Naive thymus-derived CD8-positive, alpha-beta T cell (primary cell): ENCODE data around the gene GOLGA8H. TPM values are rescaled to one million over a fixed set of nuclear protein-coding genes. Genes with fewer than 3 reads are reported as not detected.
A peak's percentile ranks its signal among the peaks of the same experiment; 100 is the strongest.
"Not testable (repeated sequence)": the region's sequence is repeated elsewhere in the genome, so short reads cannot be mapped to it uniquely, and the experiment has no call there.

Experiments used
- ATAC-seq, 2 donors: fragments of 150-1000 bp; cut with Tn5 transposase in 1 of 2; sonication (Bioruptor Pico), chemical (Tn5 transposase) in 1 of 2; 1 replicate in 1 of 2; 2 replicates in 1 of 2; pipeline ENCODE4 v1.10.0; 2021; ENCODE audit warnings: mild to moderate bottlenecking in 2 of 2, moderate library complexity in 2 of 2
- POLR2A ChIA-PET: fragments of 350-600 bp; sonication (Branson Sonifier 250); formaldehyde crosslinking; loops from one replicate; lab custom pipeline; 2021; ENCODE audit warnings: antibody characterized with exemption; lab: Charles Lee
- DNase-seq, 10 donors: peaks; one replicate each; pipeline versions ENCODE4 v3.0.0 to v3.0.0-alpha.2; 2020 to 2022
- H3K27ac Mint-ChIP-seq, 10 donors: one replicate each; pipeline ENCODE4 v1.8.0; 2020 to 2022; ENCODE audit warnings: mild to moderate bottlenecking in 10 of 10, mixed read lengths in 10 of 10, moderate library complexity in 4 of 10, inconsistent platforms in 1 of 10
- H3K27me3 Mint-ChIP-seq, 5 donors: one replicate each; pipeline ENCODE4 v1.8.0; 2021 to 2022; ENCODE audit warnings: mixed read lengths in 5 of 5
- H3K36me3 Mint-ChIP-seq, 3 donors: one replicate each; pipeline ENCODE4 v1.8.0; 2020 to 2022; ENCODE audit warnings: mixed read lengths in 3 of 3, mild to moderate bottlenecking in 2 of 3, inconsistent platforms in 1 of 3
- H3K4me1 Mint-ChIP-seq, 4 donors: one replicate each; pipeline ENCODE4 v1.8.0; 2021 to 2022; ENCODE audit warnings: mixed read lengths in 4 of 4
- H3K4me3 Mint-ChIP-seq, 10 donors: one replicate each; pipeline ENCODE4 v1.8.0; 2020 to 2022; ENCODE audit warnings: mild to moderate bottlenecking in 10 of 10, mixed read lengths in 10 of 10, moderate library complexity in 6 of 10, inconsistent platforms in 1 of 10
- H3K9me3 Mint-ChIP-seq, 9 donors: one replicate each; pipeline ENCODE4 v1.8.0; 2020 to 2022; ENCODE audit warnings: mixed read lengths in 9 of 9, mild to moderate bottlenecking in 3 of 9, inconsistent platforms in 1 of 9, moderate library complexity in 1 of 9
- polyA plus RNA-seq, 3 donors: library from polyadenylated mRNA; unstranded; fragments of 300-500 nt; fragmentation: Illumina TruSeq; gene quantifications; one replicate each; pipeline ENCODE4 v1.2.3, GENCODE V29; 2021
- total RNA-seq, 8 experiments: library from RNA in 2 of 8; stranded (reverse) in 2 of 8; gene quantifications; one replicate each; pipeline ENCODE4 v1.2.3 and lab custom pipeline; 2021 to 2026

GOLGA8H gene
- total and polyA plus RNA-seq, 5 experiments from 2014 or later: not detected

- ATAC-seq (no peak), DNase-seq (no peak)
- Mint-ChIP-seq H3K27ac (no peak overlapping the region), H3K36me3 (peaks cover 0 to 17% (median 3%) of the 10 kb centered on the region in 3 donors), H3K4me3 (no peak overlapping the region), H3K4me1 (peaks cover 0 to 11% (median 7%) of the 10 kb centered on the region in 4 donors), H3K27me3 (no peaks in the 10 kb centered on the region), H3K9me3 (no peaks in the 10 kb centered on the region)
- POLR2A ChIA-PET: interaction anchor here (0.6 kb wide), 1 partner anchor 1548 kb away, joined by 3 read pairs; no protein-coding TSS in a partner anchor
These were observed 46.4 kb downstream of the GOLGA8H start for GRCh38 chr15:30650012-30650929.

- H3K27me3 Mint-ChIP-seq, H3K9me3 Mint-ChIP-seq, POLR2A ChIA-PET, H3K4me3 Mint-ChIP-seq, H3K27ac Mint-ChIP-seq, ATAC-seq, H3K36me3 Mint-ChIP-seq, H3K4me1 Mint-ChIP-seq: not testable (repeated sequence)
- peak in 3 of 10 donors; percentile 22 to 37 (median 29) for DNase-seq
These were observed 57.3 kb downstream of the GOLGA8H start for GRCh38 chr15:30661154-30661553.

Other genes with a start within 250 kb of the GOLGA8H start
- not detected for gene CHRFAM7A, start 210.5 kb upstream of the GOLGA8H start, total RNA-seq
- not detected for gene CHRFAM7A, start 210.5 kb upstream of the GOLGA8H start, polyA plus RNA-seq
- gene GOLGA8R, start 189.8 kb upstream of the GOLGA8H start, total RNA-seq: 1 to 10 TPM; 5.8 to 6.9 TPM
- not detected for gene GOLGA8R, start 189.8 kb upstream of the GOLGA8H start, polyA plus RNA-seq
- gene GOLGA8Q, start 52.0 kb upstream of the GOLGA8H start, total RNA-seq: 1 to 10 TPM; 2.6 TPM
- not detected for gene GOLGA8Q, start 52.0 kb upstream of the GOLGA8H start, polyA plus RNA-seq